Thyroid gland (tissue), 4 donors: Measurements from ENCODE around the gene ALDH6A1.

Source experiments
- POLR2A ChIP-seq, 2 donors: fragments of 450-650 bp; IDR thresholded peaks; one replicate each; pipeline ENCODE4 v1.6.1; 2017; ENCODE audit warnings: antibody characterized with exemption in 2 of 2, mild to moderate bottlenecking in 2 of 2, moderate library complexity in 1 of 2
- TF ChIP-seq, protein P1 (sequence below), 6 experiments: fragments of 200-600 bp in 3 of 6; fragments of 450-650 bp in 3 of 6; sonication (generic) in 3 of 6; IDR thresholded peaks; one replicate each; pipeline ENCODE4 v1.5.1; 2016 to 2019; ENCODE audit warnings: antibody characterized with exemption in 6 of 6, mild to moderate bottlenecking in 2 of 6, inconsistent platforms in 1 of 6, moderate library complexity in 1 of 6

DNA sequence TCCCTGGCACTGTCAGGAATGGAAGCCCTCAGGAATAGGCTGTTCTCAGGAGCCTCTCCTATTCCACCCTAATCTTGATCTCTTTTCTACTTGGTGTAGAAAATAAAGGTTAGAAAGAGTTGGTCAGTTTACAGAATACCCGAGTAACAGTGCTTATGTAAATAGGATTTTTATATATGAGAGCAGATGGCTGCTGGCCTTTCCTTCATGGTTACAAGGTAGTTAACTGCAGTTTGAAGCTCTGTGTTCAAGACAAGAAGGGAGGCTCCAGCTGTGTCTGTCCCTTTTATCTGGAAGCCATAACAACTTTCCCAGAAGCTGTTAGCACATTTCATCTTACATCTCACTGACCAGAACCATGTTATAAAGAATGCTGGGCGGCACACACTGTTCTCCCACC lies 42.0 kb downstream of the ALDH6A1 start:
- TF ChIP-seq, protein P1, sequence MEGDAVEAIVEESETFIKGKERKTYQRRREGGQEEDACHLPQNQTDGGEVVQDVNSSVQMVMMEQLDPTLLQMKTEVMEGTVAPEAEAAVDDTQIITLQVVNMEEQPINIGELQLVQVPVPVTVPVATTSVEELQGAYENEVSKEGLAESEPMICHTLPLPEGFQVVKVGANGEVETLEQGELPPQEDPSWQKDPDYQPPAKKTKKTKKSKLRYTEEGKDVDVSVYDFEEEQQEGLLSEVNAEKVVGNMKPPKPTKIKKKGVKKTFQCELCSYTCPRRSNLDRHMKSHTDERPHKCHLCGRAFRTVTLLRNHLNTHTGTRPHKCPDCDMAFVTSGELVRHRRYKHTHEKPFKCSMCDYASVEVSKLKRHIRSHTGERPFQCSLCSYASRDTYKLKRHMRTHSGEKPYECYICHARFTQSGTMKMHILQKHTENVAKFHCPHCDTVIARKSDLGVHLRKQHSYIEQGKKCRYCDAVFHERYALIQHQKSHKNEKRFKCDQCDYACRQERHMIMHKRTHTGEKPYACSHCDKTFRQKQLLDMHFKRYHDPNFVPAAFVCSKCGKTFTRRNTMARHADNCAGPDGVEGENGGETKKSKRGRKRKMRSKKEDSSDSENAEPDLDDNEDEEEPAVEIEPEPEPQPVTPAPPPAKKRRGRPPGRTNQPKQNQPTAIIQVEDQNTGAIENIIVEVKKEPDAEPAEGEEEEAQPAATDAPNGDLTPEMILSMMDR (IDR thresholded peaks at IDR 0.05), result no peak
- no peak for TF ChIP-seq POLR2A (IDR thresholded peaks at IDR 0.05)
